Measurements from ENCODE around the gene RASSF7.
A peak's percentile ranks its signal among the peaks of the same experiment; 100 is the strongest.
"Not testable (repeated sequence)": the region's sequence is repeated elsewhere in the genome, so short reads cannot be mapped to it uniquely, and the experiment has no call there.

Gene RASSF7

DNA sequence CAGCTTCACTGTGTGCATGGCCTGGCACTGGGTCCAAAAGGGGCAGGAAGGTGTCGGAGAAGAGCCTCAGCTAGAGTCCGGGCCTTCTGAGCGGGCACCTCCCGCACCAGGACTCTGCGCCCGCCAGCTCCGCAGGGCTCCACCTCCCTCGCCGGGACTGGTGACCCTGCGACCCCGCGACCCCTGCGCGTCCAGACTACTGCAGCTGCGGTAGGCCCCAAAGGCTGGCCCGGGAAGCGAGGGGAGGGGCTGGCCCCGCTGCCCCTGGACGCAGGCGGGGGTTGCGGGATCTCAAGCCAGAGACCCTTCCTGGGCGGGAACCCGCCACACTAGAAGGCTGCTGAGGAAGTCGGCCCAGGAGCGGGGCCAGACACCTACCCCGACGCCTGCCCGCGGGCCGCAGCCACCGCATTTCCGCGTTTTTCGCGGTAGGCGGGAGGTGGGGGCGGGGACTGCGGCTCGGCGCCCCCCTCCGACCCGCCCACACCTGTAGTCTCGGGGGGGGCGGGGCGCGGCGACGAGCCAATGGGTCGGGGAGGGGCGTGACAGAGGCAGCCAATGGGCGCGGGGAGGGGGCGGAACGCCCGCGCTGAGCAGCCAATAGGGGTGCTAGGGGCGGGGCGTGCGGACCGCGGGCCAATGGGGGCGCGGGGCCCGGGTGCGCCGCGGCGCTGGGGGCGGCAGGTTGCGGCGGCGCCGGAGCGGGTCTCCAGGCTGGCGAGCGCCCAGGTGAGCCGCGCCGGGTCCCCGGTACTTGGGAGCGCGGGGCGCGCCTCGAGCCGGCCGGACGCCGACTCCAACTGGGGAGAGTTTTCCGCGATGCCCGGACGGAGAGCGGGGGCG is at the start of gene RASSF7, which contains the start of gene LMNTD2:
Gene RASSF7, plus strand, starts transcription at position 666 of the 843 bp plus-strand sequence. CDS start 799 bp downstream, outside the sequence.
Gene LMNTD2, minus strand, starts transcription at position 434 of the 843 bp plus-strand sequence. Its CDS starts 22 bp downstream, at position 412.
- DNase-seq = peak; percentile 95 to 97

- DNase-seq = no peak
These were observed 47.8 kb upstream of the RASSF7 start for GRCh38 chr11:512761-513595.

DNA sequence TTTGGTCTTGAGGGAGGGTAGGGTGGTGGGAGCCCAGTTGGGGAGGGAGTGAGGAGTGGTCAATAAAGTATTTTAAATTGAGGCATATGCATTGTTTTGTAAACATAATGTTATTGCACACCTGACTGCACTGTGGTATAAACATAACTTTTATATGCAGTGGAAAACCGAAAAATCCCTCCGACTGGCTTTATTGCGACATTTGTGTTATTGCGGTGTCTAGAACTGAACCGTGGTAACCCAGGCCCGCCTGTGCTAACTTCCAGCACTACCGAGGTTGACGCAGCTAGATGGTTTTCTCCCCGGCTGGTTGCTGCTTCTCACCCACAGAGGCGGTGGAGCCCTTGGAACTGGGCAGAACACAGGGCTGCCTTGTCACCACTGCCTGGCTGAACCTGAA is 46.2 kb upstream of the RASSF7 start:
- no peak for DNase-seq

- DNase-seq = no peak
These were observed 45.6 kb upstream of the RASSF7 start for GRCh38 chr11:515131-515530.

DNA sequence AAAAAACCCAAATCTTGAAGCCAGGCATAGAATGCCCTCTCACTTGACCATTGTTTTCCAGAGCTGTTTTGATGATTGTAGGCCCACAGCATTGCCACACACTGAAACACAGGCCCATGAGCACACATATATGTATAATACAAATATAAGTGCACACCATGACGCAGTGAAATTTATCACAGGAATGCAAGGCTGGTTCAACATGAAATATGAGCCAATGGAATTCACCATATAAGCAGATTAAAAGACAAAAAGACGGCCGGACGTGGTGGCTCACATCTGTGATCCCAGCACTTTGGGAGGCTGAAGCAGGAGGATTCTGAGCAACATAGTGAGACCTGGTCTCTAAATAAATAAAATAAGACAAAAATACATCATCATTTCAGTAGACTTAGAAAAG is 44.4 kb upstream of the RASSF7 start:
- no peak for DNase-seq

GRCh38 chr11:516918-517685 is 43.7 kb upstream of the RASSF7 start:
- not testable (repeated sequence) for DNase-seq

- DNase-seq = peak; percentile 80 to 89
These were observed 42.1 kb upstream of the RASSF7 start for GRCh38 chr11:518463-519202.

DNA sequence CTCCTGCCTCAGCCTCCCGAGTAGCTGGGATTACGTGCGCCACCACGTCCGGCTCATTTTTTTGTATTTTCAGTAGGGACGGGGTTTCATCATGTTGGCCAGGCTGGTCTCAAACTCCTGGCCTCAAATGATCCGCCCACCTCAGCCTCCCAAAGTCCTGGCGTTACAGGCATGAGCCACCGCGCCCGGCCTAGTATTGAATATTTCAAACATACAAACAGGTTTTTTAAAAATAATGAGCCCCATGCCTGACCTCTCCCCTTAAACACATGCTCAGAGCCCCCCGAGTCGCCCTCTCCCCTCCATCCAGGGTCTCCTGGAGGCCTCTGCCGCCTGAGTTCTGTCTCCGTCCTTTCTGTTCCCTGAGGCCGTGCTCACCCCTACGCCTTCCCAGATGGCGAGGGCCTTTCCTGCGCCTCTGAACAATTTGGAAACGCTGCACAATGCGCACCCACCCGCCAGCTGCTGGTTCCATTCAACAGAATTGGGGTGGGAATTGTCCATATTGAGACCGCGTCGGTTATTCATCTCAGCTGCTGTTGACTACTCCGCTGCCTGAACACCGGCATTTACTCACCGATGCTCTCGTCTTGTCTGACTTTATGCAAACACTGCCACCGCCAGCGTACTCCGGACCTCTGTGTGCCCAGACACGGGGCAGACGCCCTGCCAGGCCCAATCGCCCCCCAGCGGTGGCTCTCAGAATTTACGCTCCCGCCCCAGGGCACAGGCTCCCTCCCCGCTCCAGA is 40.2 kb upstream of the RASSF7 start:
- no peak for DNase-seq

DNA sequence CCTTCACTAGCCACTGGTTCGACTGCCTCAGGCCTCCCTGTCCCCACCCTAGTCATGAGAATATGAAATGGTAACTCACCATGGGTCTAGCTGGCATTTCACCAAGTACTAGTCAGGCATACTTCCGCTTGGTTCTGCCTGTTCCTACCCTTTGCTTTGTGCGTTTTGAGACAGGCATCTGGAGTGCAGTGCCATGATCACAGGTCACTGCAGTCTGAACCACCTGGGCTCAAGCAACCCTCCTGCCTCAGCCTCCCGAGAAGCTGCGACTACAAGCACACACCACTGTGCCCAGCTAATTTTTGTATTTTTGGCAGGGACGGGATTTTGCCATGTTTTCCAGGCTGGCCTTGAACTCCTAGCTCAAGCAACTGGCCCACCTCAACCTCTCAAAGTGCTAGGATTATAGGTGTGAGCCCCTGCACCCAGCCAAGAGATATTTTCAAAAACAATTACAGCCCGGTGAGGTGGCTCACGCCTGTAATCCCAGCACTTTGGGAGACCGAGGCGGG is 39.5 kb upstream of the RASSF7 start:
- no peak for DNase-seq

- no peak for DNase-seq
These were observed 34.6 kb upstream of the RASSF7 start for GRCh38 chr11:526192-526591.

DNA sequence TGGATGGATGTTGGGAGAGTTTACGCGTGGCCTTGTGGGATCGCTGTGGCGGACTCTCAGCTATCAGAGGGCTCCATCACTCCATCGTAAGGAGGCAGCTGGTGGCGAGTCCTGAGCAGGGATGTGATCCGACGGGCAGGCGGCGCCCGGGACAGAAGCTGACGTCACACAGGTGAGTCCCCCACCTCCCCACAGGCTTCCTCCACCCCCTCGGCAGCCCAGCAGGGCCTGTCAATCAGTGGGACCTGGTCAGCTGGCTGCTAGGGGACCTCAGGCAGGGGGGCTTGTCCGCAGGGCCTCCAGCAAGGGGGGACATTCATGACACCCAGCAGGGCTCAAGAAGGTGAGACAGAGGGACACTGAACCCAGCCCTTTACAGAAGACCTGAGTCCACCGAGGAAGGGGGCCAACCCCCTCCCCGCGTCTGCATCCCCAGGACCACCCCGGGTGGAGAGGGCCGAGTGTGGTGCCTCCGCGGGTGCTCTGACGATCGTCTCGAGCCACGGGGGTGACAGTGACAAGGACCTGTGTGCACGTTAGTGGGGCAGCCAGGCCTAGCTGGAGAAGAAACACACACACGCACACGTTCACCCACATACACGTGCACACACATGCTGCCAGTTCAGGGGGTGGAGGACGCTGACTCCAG is 32.5 kb upstream of the RASSF7 start:
- DNase-seq = no peak

DNA sequence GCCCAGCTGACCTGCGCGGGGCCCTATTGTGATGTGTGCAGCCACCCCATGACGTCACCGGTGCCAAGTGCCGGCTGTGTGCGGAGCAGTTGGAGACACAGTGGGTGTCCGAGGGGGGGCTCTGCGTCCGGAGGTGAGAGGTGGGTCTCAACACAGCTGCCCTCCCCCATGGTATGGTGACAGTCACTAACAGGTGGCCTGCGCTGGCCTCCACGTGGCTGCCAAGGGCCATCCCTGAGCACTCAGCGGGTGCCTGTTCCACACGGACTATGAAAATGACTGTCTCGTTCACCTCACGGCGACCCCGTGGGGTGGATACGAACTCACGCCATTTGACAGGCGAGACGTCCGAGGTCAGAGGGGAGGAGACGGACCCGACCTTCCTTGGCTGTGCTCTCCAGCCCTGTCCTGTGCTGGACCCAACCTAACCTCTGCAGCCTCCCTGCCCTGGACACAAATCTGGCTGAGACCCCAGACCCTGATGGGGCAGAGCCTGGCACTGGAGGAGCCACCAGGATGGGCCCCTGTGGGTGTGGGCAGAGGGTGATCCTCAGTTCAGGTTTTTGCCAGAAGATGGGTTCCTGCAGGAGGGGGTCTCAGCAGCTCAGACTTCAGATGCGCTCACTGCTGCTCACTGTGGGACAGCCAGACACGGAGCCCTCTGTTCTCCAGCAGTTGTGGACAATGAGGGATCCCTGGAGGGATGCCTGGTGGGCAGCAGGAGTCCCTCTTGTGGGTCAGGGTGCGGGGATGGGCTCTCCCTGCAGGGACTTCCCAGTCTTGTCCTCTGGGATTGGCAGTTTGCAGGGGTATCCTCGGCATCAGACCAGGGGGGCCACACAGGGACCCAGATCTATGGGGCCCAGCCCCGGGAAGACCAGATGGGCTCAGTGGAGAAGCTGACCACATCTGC is 31.7 kb upstream of the RASSF7 start:
- no peak for DNase-seq

DNA sequence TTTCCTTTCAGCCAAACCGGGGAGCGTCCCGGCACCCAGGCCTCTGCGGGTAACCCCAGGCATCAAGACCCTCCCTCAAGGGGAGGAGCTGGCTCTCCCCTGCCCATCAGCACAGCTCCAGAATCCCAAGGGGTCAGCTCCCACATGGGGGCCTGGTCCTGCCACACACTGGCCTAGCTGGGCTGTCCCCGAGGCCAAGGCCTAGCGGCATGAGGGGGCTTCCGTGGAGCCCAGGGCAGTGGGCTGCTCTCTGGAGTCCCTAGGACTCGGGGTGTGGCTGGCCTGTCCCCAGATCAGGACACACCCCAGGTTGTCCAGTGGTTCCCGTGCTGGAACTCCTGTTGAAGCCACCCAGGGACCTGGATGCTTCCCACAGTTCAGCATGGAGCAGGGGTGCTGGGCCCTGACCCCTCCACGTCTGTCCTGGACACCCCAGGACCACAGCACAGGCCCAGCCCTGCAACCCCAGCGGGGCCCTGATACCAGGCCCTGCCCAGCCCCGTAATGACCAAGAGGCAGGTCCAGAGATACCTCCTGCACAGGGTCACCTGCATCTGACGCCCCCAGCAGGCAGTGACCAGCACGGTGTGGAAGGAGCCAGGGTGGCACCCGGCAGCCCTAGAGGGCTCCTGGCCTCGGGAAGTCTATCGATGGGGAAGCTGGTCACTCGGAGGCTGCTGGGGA is 30.9 kb upstream of the RASSF7 start:
- no peak for DNase-seq

- no peak for DNase-seq
These were observed 29.6 kb upstream of the RASSF7 start for GRCh38 chr11:530960-531831.

DNA sequence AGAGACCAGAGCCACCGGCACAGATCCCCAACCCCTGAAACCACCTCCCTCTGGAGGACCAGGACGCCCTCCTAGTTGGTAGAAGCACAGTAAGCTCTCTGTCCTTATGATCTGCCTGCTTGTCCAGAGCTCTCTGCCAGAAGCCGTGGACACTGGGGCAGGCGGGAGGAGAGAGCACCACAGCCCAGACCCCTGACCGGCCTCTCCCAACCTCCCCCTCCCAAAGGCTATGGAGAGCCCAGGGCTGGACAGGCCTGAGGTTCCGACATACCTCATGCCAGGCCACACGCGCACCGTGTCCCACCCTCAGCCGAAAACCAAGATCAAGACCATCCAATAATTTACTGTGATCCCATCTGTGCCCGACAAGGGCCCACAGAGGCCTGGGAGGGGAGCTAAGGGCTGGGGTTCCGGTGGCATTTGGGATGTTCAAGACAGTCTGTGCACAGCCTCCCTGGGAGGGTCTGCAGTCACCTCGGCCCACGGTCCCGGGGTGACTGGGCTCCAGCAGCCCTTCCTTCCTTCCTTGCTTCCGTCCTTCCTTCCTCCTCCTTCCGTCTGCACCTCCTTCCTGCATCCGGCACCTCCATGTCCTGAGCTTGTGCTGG is 28.7 kb upstream of the RASSF7 start:
- DNase-seq = no peak

- DNase-seq = no peak
These were observed 28.2 kb upstream of the RASSF7 start for GRCh38 chr11:532527-532985.

- DNase-seq = no peak
These were observed 27.7 kb upstream of the RASSF7 start for GRCh38 chr11:532986-533585.

Data from stimulated activated CD4-positive, alpha-beta T cell treated with anti-CD3 and anti-CD28 coated beads, Interleukin-4, amount 100 ng/mL, for 4 hours (primary cell).